ENCODE data around the gene RPUSD1.
"Not testable (repeated sequence)": the region's sequence is repeated elsewhere in the genome, so short reads cannot be mapped to it uniquely, and the experiment has no call there.

DNA sequence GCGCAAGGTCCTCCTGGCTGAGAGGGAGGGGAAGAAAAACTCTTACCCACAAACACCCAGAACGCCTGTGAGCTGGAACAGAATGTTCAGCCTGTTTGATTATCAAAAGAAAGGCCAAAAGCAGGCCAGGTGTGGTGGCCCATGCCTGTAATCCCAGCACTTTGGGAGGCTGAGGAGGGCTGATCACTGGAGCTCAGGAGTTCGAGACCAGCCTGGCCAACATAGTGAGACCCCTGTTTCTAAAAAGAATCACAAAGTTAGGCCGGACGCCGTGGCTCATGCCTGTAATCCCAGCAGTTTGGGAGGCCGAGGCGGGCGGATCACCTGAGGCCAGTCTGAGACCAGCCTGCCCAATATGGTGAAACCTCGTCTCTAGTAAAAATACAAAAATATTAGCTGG is 11.9 kb downstream of the RPUSD1 start:
- TF ChIP-seq CTCF, POLR2A (IDR thresholded peaks at IDR 0.05): not testable (repeated sequence)
